T47D (cell line): ENCODE measurements around the gene SERINC2.
"Not testable (repeated sequence)": the region's sequence is repeated elsewhere in the genome, so short reads cannot be mapped to it uniquely, and the experiment has no call there.

Experiments
- DNase-seq, 2 experiments: peaks; one replicate each; pipeline versions ENCODE4 v3.0.0 to v3.0.0-alpha.2; 2011 to 2012; ENCODE audit warnings: low read depth in 1 of 2, low spot score in 1 of 2
- JUND ChIP-seq: IDR thresholded peaks from 2 replicates; pipeline ENCODE4 v1.6.1; 2012; ENCODE audit warnings: low read depth
- in situ Hi-C: cut with HindIII; loops from 2 replicates; pipeline ENCODE4 v1.10.0; 2016; ENCODE audit warnings: low sequenced_read_pairs, low pct_unique_long_range_greater_than_20kb

SERINC2 gene

DNA sequence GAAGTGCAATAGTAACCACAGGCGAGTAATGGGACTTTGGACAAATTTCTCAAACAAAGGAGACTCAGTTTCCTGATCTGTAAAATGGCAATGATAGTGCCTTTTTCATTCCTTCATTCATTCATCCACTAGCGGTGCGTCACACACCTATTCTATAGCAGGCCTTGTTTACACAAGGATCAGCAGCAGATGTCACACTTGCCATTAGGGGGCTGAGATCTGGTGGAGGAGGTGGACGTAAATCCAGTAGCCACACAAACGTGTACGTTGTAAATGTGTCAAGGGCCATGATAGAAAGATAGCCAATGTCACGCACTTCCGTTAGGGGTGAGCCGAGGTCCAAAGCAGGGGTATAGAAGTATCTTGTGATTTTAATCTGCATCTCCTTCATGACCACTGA lies 34.2 kb downstream of the SERINC2 start:
- in situ Hi-C loops: no loop called here
- DNase-seq: no peak
- TF ChIP-seq JUND: no peak

GRCh38 chr1:31453384-31454079 lies 40.5 kb downstream of the SERINC2 start:
- no peak for DNase-seq
- no peak for TF ChIP-seq JUND
- in situ Hi-C loops: no loop called here

GRCh38 chr1:31458287-31458896 lies 45.4 kb downstream of the SERINC2 start:
- no peak for DNase-seq
- in situ Hi-C loops: no loop called here
- no peak for TF ChIP-seq JUND

DNA sequence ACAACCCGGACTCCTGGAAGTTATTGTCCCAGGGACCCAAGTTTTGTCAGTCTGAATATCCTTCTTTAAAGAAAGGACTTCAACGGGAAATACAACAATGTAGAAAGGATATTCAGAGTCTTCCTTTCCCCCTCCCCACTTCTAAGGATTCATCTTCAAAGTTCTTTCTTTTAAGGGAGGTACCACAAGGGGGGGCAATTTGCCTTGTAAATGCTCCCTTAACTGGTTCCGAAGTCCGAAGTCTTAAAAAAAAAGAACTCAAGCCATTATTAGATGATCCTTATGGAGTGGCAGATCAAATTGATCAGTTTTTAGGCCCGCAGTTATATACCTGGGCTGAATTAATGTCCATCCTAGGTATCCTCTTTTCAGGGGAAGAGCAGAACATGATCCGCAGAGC lies 47.0 kb downstream of the SERINC2 start:
- in situ Hi-C loops: no loop called here
- no peak for TF ChIP-seq JUND
- peak in 1 of 2 experiments; percentile 64 for DNase-seq

- no peak for TF ChIP-seq JUND
- DNase-seq: no peak
- in situ Hi-C loops: no loop called here
Observed at GRCh38 chr1:31467005-31467674, 54.1 kb downstream of the SERINC2 start.

GRCh38 chr1:31470794-31471315 lies 57.8 kb downstream of the SERINC2 start:
- no peak for TF ChIP-seq JUND
- DNase-seq: no peak
- in situ Hi-C loops: no loop called here

DNA sequence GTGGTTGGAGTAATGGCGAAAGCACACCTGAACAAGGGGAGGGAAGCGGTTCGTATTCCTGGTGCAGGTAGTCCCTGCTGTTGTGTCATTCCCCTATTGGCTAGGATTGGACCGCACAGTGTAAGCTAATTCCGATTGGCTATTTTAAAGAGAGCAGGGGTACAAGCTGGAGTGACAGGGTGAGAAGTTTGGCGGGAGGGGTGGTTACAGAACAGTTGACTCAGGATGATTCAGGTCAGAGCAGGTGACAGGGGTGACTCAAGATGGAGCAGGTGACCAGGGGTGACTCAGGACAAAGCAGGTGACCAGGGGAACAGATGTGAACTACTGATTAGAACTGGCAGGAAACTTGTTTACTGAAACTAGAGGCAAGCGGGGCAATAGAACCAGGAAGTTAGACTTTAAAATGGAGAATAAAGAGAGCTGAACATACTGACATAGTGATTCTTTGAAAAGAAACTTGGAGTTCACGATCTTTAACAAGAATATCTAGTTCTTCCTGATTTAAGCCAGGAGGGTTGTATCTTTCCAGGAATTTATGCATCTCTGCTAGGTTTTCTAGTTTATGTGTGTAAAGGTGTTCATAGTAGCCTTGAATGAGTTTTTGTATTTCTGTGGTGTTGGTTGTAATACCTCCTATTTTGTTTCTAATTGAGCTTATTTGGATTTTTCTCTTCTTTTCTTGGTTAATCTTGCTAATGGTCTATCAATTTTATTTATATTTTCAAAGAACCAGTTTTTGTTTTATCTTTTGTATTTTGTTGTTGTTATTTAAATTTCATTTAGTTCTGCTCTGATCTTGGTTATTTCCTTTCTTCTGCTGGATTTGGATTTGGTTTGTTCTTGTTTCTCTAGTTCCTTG lies 58.7 kb downstream of the SERINC2 start:
- in situ Hi-C loops: not testable (repeated sequence)
- DNase-seq: peak in 1 of 2 experiments; percentile 69

GRCh38 chr1:31472314-31472651 lies 59.3 kb downstream of the SERINC2 start:
- in situ Hi-C loops, DNase-seq: not testable (repeated sequence)

- in situ Hi-C loops, DNase-seq: not testable (repeated sequence)
Observed at GRCh38 chr1:31472673-31473072, 59.7 kb downstream of the SERINC2 start.

- DNase-seq, in situ Hi-C loops: not testable (repeated sequence)
Observed at GRCh38 chr1:31473508-31473907, 60.5 kb downstream of the SERINC2 start.

DNA sequence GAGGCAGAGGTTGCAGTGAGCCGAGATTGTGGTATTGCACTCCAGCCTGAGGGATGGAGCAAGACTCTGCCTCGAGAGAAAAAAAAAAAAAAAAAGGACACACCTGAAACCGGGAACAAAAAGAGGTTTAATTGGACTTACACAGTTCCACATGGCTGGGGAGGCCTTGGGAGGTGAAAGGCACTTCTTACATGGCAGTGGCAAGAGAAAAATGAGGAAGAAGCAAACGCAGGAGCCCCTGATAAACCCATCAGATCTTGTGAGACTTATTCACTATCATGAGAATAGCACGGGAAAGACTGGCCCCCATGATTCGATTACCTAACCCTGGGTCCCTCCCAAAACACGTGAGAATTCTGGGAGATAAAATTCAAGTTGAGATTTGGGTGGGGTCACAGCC lies 61.6 kb downstream of the SERINC2 start:
- in situ Hi-C loops, DNase-seq: not testable (repeated sequence)

- in situ Hi-C loops: no loop called here
- DNase-seq: peak in 1 of 2 experiments; percentile 72
- no peak for TF ChIP-seq JUND
Observed at GRCh38 chr1:31476891-31477846, 64.2 kb downstream of the SERINC2 start.
